ENCODE measurements around the gene PTK7. TPM values are rescaled to one million over a fixed set of nuclear protein-coding genes. Genes with fewer than 3 reads are reported as not detected.

PTK7 gene
- total RNA-seq, 3 donors from 2014 or later, result 7.0 to 57.1 (median 52.1) TPM

DNA sequence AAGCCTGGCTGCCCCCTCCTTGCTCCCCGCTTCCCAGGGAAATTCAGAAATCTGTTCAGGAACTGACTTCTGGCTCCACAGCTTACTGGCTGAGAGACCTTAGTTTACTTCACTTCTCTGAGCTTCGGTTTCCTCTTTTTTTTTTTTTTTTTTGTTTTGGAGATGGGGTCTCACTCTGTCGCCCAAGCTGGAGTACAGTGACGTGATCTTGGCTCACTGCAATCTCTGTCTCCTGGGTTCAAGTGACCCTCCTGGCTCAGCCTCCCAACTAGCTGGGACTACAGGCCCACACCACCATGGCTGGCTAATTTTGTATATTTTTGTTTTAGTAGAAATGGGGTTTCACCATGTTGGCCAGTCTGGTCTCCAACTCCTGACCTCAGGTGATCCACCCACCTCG lies 14.9 kb downstream of the PTK7 start:
- TF ChIP-seq, protein P1, sequence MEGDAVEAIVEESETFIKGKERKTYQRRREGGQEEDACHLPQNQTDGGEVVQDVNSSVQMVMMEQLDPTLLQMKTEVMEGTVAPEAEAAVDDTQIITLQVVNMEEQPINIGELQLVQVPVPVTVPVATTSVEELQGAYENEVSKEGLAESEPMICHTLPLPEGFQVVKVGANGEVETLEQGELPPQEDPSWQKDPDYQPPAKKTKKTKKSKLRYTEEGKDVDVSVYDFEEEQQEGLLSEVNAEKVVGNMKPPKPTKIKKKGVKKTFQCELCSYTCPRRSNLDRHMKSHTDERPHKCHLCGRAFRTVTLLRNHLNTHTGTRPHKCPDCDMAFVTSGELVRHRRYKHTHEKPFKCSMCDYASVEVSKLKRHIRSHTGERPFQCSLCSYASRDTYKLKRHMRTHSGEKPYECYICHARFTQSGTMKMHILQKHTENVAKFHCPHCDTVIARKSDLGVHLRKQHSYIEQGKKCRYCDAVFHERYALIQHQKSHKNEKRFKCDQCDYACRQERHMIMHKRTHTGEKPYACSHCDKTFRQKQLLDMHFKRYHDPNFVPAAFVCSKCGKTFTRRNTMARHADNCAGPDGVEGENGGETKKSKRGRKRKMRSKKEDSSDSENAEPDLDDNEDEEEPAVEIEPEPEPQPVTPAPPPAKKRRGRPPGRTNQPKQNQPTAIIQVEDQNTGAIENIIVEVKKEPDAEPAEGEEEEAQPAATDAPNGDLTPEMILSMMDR (IDR thresholded peaks at IDR 0.05), result no peak
- TF ChIP-seq POLR2AphosphoS5 (IDR thresholded peaks at IDR 0.05) (no peak), POLR2A (IDR thresholded peaks at IDR 0.05) (no peak)
- Histone ChIP-seq H3K36me3 (no peaks in the 10 kb centered on the region), H3K27me3 (no peaks in the 10 kb centered on the region), H3K4me1 (peaks cover 13 to 26% of the 10 kb centered on the region in 2 donors), H3K9me3 (no peaks in the 10 kb centered on the region), H3K27ac (peak overlapping the region; percentile 92 to 93), H3K4me3 (no peak overlapping the region)
- no peak for DNase-seq (ENCODE audit: low spot score in 2 of 2)
- intact Hi-C loops (cut with DNase I; ENCODE audit: low total_unique reads), result no loop called here

DNA sequence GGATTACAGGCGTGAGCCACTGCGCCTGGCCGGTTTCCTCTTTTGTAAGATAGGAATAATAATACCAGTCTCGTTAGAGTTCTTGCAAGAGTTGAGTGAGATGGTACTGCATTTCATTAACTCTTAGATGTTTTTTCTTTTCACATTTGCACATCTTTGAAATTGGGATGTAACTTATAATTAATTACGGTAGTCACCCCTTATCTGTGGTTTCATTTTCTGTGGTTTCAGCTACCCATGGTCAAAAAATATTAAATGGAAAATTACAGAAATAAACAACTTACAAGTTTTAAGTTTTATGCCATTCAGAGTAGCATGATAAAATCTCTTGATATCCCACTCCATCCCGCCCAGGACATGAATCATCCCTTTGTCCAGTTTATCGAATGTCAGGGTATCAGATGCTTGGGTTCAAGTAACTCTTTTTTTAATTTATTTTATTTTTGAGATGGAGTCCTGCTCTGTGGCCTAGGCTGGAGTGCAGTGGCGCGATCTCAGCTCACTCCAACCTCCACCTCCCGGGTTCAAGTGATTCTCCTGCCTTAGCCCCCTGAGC lies 15.4 kb downstream of the PTK7 start:
- H3K36me3 ChIP-seq, result no peaks in the 10 kb centered on the region

DNA sequence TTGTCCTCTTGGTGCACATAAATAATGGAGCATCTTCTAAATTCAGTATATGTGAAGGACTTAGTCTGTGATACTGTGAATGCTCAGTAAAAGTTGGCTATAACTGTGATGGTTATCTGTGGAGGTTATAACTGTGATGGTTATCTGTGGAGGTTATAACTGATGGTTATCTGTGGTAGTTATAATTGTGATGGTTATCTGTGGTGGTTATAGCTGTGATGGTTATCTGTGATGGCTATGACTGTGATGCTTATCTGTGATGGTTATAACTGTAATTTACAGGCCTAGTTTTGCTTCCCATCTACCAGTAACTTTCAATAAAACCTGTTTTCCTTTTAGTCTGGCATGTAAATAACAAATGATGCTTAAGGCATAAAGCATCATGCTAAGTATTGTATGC lies 16.5 kb downstream of the PTK7 start:
- intact Hi-C loops (cut with DNase I; ENCODE audit: low total_unique reads), result no loop called here
- TF ChIP-seq, protein P1 (IDR thresholded peaks at IDR 0.05), result no peak
- no peak for TF ChIP-seq POLR2AphosphoS5 (IDR thresholded peaks at IDR 0.05)
- no peak for TF ChIP-seq POLR2A (IDR thresholded peaks at IDR 0.05)
- peaks cover 20 to 40% of the 10 kb centered on the region in 2 donors for H3K4me1 ChIP-seq

More for the DNA sequence above, 15.4 kb downstream of the PTK7 start:
- DNase-seq (ENCODE audit: low spot score in 2 of 2), result no peak
- Histone ChIP-seq H3K27ac (peak overlapping the region; percentile 92 to 93), H3K9me3 (no peaks in the 10 kb centered on the region), H3K4me1 (peaks cover 15 to 29% of the 10 kb centered on the region in 2 donors), H3K27me3 (no peaks in the 10 kb centered on the region), H3K4me3 (no peak overlapping the region)
- intact Hi-C loops (cut with DNase I; ENCODE audit: low total_unique reads), result no loop called here
- TF ChIP-seq, protein P1 (IDR thresholded peaks at IDR 0.05), result no peak
- TF ChIP-seq POLR2A (IDR thresholded peaks at IDR 0.05) (no peak), POLR2AphosphoS5 (IDR thresholded peaks at IDR 0.05) (no peak)

DNA sequence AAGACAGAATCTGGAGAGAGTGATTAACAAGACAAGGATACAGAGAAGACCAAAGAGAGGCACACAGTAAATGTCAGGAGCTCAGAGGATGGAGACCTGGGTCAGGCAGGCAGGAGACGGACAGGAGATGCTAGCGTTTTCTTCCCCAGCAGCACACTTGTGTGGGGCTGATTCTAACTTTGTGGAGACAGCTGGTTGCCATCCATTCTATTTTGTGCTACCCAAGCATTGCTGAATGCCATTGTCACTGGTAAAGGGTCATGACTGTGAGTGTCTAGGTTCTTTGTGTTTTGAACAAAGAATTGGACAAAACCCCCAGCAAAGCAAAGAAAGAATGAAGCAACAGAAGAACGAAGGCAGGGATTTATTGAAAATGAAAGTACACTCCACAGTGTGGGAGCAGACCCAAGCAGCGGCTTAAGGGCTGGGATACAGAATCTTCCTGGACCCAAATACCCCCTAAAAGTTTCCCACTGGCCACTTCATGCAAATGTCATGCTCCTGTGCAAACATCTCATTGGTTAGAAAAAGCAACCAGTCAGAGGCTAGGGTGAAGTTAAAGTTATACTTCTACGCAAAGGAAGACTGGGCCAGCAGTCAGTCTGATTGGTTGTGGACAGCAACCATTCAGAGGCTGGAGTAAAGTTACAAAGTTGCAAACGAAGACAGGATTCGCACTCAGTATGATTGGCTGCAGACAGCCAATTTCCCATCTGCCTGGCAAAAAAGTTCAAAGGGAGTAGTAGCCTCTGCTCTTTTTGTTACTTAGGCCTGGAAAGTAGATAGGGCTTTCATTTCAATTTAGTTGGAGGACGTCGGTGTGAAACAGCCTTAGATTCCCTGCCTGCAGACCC lies 17.5 kb downstream of the PTK7 start:
- TF ChIP-seq POLR2A (IDR thresholded peaks at IDR 0.05), result no peak
- no peak for TF ChIP-seq POLR2AphosphoS5 (IDR thresholded peaks at IDR 0.05)
- TF ChIP-seq, protein P1 (IDR thresholded peaks at IDR 0.05), result no peak
- peak overlapping the region; percentile 64 to 92 for H3K27ac ChIP-seq
- intact Hi-C loops (cut with DNase I; ENCODE audit: low total_unique reads), result no loop called here
- no peaks in the 10 kb centered on the region for H3K27me3 ChIP-seq
- peak overlapping the region; percentile 34 to 61 (median 41) for H3K4me3 ChIP-seq
- peak in 1 of 2 donors; percentile 30 for DNase-seq (ENCODE audit: low spot score in 2 of 2)
- H3K9me3 ChIP-seq, result no peaks in the 10 kb centered on the region
- no peaks in the 10 kb centered on the region for H3K36me3 ChIP-seq
- H3K4me1 ChIP-seq, result peaks cover 20 to 47% of the 10 kb centered on the region in 2 donors

More for the DNA sequence above, 16.5 kb downstream of the PTK7 start:
- Histone ChIP-seq H3K36me3 (no peaks in the 10 kb centered on the region), H3K9me3 (no peaks in the 10 kb centered on the region), H3K27ac (peak overlapping the region; percentile 92 to 93), H3K27me3 (no peaks in the 10 kb centered on the region), H3K4me3 (no peak overlapping the region)
- DNase-seq (ENCODE audit: low spot score in 2 of 2), result no peak

DNA sequence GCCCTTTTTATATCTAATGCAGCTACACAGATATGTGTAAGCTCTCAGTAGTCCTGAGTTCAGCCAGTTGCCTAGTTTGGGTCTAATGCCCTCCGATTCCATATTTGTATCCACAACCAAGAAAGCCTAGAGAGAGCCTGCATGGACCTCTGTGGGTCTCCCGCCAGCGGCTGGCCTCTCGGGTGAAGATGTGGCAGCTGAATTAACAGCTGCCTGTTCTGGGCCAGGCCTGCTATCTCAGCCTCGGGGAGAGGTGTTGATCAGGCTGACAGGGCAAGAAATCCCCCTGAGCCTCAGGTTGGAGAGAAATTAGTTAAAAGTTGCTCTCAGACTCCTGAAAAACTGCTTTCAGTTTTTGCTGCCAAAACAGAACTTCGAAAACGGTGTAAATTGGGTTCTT lies 19.8 kb downstream of the PTK7 start:
- Histone ChIP-seq H3K27me3 (no peaks in the 10 kb centered on the region), H3K27ac (peak overlapping the region; percentile 86 to 92), H3K4me1 (peaks cover 7 to 31% of the 10 kb centered on the region in 2 donors), H3K4me3 (peak overlapping the region in 1 of 3 donors; percentile 44), H3K36me3 (no peaks in the 10 kb centered on the region), H3K9me3 (no peaks in the 10 kb centered on the region)
- TF ChIP-seq, protein P1 (IDR thresholded peaks at IDR 0.05), result no peak
- intact Hi-C loops (cut with DNase I; ENCODE audit: low total_unique reads), result no loop called here
- no peak for DNase-seq (ENCODE audit: low spot score in 2 of 2)
